Measurements from ENCODE around the gene TSPEAR.

TSPEAR gene

DNA sequence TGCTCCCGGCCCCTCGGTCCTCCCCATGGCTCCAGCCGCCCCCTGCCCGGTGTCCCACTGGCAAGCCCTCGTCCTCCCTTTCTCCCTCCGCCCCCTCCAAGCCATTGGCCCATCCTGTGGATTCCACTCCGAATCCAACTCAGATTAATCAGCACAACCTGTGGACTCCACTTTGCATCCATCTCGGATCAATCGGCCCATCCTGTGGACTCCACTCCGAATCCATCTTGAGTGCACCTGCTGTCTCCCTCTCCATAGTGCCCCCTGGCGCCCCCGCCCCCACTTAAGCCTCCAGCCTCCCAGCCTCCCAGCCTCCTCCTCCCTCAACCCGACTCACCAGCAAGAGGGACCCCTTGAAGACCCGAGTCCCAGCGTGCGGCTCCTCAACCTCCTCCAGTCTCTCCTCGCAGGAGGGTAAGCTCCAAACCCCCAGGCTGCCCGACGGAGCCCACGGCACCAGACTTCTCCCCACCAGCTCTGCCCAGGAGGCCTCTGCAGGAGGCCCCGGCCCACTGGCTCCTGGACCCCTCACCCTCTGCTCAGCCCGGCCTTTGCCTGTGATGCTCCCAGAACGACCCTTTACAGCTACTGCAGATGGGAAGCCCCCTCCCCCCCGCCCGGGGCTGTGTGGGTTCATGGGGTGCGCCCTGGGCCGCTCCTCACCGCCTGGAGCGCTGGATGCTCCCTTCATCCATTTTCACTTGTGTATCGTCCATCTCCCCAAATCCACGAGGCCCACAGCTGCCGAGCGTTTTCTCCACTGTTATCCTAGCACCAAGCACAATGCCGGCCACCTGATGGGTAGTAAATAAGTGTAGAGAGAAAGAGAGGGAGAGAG lies 40.6 kb upstream of the TSPEAR start:
- ATAC-seq: no peak
- TF ChIP-seq, protein P1, sequence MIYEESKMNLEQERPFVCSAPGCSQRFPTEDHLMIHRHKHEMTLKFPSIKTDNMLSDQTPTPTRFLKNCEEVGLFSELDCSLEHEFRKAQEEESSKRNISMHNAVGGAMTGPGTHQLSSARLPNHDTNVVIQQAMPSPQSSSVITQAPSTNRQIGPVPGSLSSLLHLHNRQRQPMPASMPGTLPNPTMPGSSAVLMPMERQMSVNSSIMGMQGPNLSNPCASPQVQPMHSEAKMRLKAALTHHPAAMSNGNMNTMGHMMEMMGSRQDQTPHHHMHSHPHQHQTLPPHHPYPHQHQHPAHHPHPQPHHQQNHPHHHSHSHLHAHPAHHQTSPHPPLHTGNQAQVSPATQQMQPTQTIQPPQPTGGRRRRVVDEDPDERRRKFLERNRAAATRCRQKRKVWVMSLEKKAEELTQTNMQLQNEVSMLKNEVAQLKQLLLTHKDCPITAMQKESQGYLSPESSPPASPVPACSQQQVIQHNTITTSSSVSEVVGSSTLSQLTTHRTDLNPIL (CRISPR knock-in tag; IDR thresholded peaks at IDR 0.05; ENCODE audit: low read depth): no peak
- no peak for TF ChIP-seq ARNTL (CRISPR knock-in tag; IDR thresholded peaks at IDR 0.05; ENCODE audit: borderline replicate concordance, low read depth)
- TF ChIP-seq CSDC2 (CRISPR knock-in tag; IDR thresholded peaks at IDR 0.05): no peak
- TF ChIP-seq, protein P2, sequence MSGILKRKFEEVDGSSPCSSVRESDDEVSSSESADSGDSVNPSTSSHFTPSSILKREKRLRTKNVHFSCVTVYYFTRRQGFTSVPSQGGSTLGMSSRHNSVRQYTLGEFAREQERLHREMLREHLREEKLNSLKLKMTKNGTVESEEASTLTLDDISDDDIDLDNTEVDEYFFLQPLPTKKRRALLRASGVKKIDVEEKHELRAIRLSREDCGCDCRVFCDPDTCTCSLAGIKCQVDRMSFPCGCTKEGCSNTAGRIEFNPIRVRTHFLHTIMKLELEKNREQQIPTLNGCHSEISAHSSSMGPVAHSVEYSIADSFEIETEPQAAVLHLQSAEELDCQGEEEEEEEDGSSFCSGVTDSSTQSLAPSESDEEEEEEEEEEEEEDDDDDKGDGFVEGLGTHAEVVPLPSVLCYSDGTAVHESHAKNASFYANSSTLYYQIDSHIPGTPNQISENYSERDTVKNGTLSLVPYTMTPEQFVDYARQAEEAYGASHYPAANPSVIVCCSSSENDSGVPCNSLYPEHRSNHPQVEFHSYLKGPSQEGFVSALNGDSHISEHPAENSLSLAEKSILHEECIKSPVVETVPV (CRISPR knock-in tag; IDR thresholded peaks at IDR 0.05): no peak

DNA sequence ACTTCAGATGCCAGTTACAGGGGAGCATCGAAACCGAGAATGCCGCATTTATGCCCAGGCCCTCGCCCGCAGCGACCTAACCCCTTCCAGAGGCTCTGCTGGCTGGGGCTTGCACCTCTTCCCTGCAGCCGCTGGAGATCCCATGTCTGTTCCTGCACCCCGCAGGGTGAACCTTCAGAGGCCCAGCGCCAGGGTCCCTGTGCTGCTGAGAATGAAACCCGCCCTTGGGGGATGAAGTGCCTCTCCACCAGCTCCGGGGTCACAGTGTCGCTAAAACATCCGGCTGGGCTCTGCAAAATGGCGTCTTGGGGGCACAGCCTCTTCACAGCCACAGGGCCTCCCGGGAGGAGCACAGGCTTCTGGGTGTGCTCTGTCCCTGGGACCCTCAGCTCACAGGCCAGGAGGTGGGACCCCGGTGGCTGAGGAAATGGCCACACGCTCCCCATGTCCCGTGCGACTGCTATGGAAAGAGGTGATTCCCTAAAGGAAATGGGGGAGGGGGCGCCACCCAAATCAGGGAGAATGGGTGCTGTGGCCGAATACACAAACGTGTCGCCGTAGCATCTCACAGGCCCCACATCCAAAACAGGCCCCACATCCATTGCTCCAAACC lies 39.9 kb upstream of the TSPEAR start:
- TF ChIP-seq ZC3H10 (CRISPR knock-in tag; IDR thresholded peaks at IDR 0.05): no peak
- no peak for TF ChIP-seq CSDC2 (CRISPR knock-in tag; IDR thresholded peaks at IDR 0.05)
- TF ChIP-seq TCF4 (CRISPR knock-in tag; IDR thresholded peaks at IDR 0.05; ENCODE audit: borderline replicate concordance): no peak
- no peak for TF ChIP-seq ZNF70 (CRISPR knock-in tag; IDR thresholded peaks at IDR 0.05)
- TF ChIP-seq ISL1 (CRISPR knock-in tag; IDR thresholded peaks at IDR 0.05): no peak
- TF ChIP-seq OSR1 (CRISPR knock-in tag; IDR thresholded peaks at IDR 0.05): no peak
- no peak for TF ChIP-seq GLIS3 (CRISPR knock-in tag; IDR thresholded peaks at IDR 0.05)
- no peak for TF ChIP-seq SNAI2 (CRISPR knock-in tag; IDR thresholded peaks at IDR 0.05)
- TF ChIP-seq, protein P1 (CRISPR knock-in tag; IDR thresholded peaks at IDR 0.05; ENCODE audit: low read depth): no peak
- TF ChIP-seq, protein P2 (CRISPR knock-in tag; IDR thresholded peaks at IDR 0.05): no peak
- TF ChIP-seq TOX (CRISPR knock-in tag; IDR thresholded peaks at IDR 0.05; ENCODE audit: borderline replicate concordance): no peak
- no peak for TF ChIP-seq ZFP3 (CRISPR knock-in tag; IDR thresholded peaks at IDR 0.05)
- TF ChIP-seq RARB (CRISPR knock-in tag; IDR thresholded peaks at IDR 0.05): no peak

GRCh38 chr21:44750675-44751025 lies 39.3 kb upstream of the TSPEAR start:
- ATAC-seq: no peak
- no peak for TF ChIP-seq BACH2 (CRISPR knock-in tag; IDR thresholded peaks at IDR 0.05; ENCODE audit: borderline replicate concordance)

More for the DNA sequence above, 39.9 kb upstream of the TSPEAR start:
- no peak for ATAC-seq

DNA sequence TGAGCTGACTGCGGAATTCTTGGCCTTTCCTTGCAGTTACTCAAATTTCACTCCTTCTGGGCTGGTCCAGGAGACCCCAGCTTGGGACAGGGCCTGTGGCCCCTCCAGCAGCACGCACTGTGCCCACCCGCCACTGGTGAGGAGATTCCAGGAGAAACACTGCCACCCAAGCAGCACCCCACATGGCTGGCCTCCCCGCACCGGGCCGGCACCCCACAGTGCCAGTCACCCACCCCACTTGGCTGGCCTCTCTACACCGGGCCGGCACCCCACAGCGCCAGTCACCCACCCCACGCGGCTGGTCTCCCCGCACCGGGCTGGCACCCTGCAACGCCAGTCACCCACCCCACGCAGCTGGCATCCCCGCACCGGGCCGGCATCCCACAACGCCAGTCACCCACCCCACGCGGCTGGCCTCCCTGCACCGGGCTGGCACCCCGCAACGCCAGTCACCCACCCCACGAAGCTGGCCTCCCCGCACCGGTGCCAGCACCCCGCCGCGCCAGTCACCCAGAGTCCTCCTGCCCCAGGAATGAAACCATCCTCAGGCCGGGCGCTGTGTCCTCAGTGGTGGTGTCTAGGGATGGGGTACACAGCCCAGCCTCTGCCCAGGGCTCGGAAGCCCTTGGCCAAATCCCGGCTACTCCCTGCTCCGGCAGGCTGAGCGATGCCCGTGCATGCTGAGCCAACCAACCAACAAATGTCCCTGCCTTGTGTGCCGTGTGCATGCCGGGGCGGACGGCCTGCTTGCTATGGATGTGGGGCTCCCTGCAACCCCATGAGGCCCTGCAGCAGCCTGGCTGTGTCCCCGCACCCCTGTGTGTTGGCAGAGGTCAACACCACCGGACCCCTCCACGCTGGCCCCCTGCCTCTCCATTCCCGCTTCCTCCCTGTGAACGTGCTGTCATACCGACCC lies 38.6 kb upstream of the TSPEAR start:
- ATAC-seq: no peak
- no peak for TF ChIP-seq TSHZ2 (CRISPR knock-in tag; IDR thresholded peaks at IDR 0.05)
- TF ChIP-seq ESRRG (CRISPR knock-in tag; IDR thresholded peaks at IDR 0.05): no peak
- TF ChIP-seq ISL1 (CRISPR knock-in tag; IDR thresholded peaks at IDR 0.05): no peak
- TF ChIP-seq TCF4 (CRISPR knock-in tag; IDR thresholded peaks at IDR 0.05; ENCODE audit: borderline replicate concordance): no peak
- no peak for TF ChIP-seq SNAI2 (CRISPR knock-in tag; IDR thresholded peaks at IDR 0.05)
- no peak for TF ChIP-seq CSDC2 (CRISPR knock-in tag; IDR thresholded peaks at IDR 0.05)
- TF ChIP-seq TOX (CRISPR knock-in tag; IDR thresholded peaks at IDR 0.05; ENCODE audit: borderline replicate concordance): no peak
- TF ChIP-seq PATZ1 (CRISPR knock-in tag; IDR thresholded peaks at IDR 0.05; ENCODE audit: borderline replicate concordance): no peak
- no peak for TF ChIP-seq ZNF8 (CRISPR knock-in tag; IDR thresholded peaks at IDR 0.05)

All from SK-N-SH treated with all-trans-retinoic acid at 6 μM for 48 hours (cell line).